ENCODE data around the gene ARSI.

Gene ARSI

GRCh38 chr5:150302301-150303069, at the start of gene ARSI:
Gene ARSI, minus strand, starts transcription at chr5:150302905. Its CDS starts 532 bp downstream, at chr5:150302373.
- no peak for TF ChIP-seq CTCF (conservative IDR thresholded peaks at IDR 0.05; ENCODE audit: low read depth, low read length)
- peak within 1 kb of the TSS; percentile 56 for H3K4me3 ChIP-seq (ENCODE audit: low read depth, low read length)
- peak; percentile 50 for DNase-seq (ENCODE audit: low read depth)

- peak; percentile 86 for DNase-seq (ENCODE audit: low read depth)
- TF ChIP-seq CTCF (conservative IDR thresholded peaks at IDR 0.05; ENCODE audit: low read depth, low read length): peak; percentile 80
- no peak overlapping the region for H3K4me3 ChIP-seq (ENCODE audit: low read depth, low read length)
These were observed 48.0 kb upstream of the ARSI start for GRCh38 chr5:150350524-150351344.

GRCh38 chr5:150349681-150350275, 47.1 kb upstream of the ARSI start:
- no peak for DNase-seq (ENCODE audit: low read depth)
- no peak overlapping the region for H3K4me3 ChIP-seq (ENCODE audit: low read depth, low read length)
- no peak for TF ChIP-seq CTCF (conservative IDR thresholded peaks at IDR 0.05; ENCODE audit: low read depth, low read length)

GRCh38 chr5:150347451-150347850, 44.7 kb upstream of the ARSI start:
- no peak for TF ChIP-seq CTCF (conservative IDR thresholded peaks at IDR 0.05; ENCODE audit: low read depth, low read length)
- no peak for DNase-seq (ENCODE audit: low read depth)
- H3K4me3 ChIP-seq (ENCODE audit: low read depth, low read length): no peak overlapping the region

- no peak for TF ChIP-seq CTCF (conservative IDR thresholded peaks at IDR 0.05; ENCODE audit: low read depth, low read length)
- peak; percentile 39 for DNase-seq (ENCODE audit: low read depth)
- no peak overlapping the region for H3K4me3 ChIP-seq (ENCODE audit: low read depth, low read length)
These were observed 44.3 kb upstream of the ARSI start for GRCh38 chr5:150347003-150347402.

- DNase-seq (ENCODE audit: low read depth): no peak
- H3K4me3 ChIP-seq (ENCODE audit: low read depth, low read length): no peak overlapping the region
- TF ChIP-seq CTCF (conservative IDR thresholded peaks at IDR 0.05; ENCODE audit: low read depth, low read length): no peak
These were observed 43.9 kb upstream of the ARSI start for GRCh38 chr5:150346592-150346991.
